Stimulated activated CD4-positive, alpha-beta T cell treated with anti-CD3 and anti-CD28 coated beads, Interleukin-4, amount 100 ng/mL, for 48 hours (primary cell): ENCODE measurements around the gene GGTA1.

Source experiments
- DNase-seq, 2 donors: peaks; one replicate each; pipeline ENCODE4 v3.0.0-alpha.2; 2020; ENCODE audit warnings: low read depth in 2 of 2

GGTA1 gene

DNA sequence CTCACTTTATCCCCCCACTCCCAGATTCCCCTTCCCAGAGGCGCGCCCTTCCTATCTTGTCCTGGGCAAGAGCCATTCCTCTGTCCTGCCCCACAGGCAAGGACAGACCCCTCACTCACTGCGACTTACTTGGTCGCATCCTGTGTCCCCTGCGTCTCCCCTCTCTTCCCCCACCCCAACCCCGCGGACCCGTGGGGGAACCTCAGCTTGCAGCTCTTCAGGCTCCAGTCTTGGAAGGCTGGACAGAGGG, 542 bp downstream of the GGTA1 start:
- DNase-seq = no peak

DNA sequence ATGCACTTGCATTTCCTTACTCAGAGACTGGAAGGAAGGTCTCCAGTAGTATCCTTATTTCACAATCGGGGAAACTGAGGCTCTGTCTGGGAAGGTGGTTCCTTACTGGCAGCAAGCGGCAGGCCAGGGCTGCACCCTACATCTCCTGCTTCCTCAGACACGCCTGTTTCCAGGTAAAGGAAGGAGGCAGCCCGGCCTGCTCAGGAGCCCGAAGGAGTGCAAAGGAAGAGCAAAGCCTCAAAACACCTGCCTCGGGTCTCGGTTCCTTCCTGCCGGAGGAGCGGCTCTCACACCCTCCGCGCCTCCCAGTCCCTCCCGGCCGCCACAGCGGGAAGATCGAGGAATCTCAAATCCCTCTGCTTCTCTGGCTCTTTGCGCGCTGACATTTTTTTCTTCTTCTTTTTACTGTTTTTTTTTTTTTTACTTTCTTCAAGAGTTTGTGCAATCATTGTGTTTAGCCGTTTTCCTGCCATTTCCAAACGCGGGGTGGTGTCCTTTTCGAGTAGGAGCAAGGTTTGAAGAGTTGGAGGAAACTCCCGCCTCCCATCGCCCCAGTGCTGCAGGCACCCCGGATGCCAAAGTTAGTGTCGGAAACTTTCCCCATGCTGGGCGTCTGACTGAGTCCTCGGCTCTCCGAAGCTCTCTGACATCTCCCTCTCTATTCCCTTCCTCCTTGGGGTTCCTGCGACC, 1.0 kb downstream of the GGTA1 start:
- no peak for DNase-seq

GRCh38 chr9:121498150-121498486, 1.5 kb downstream of the GGTA1 start:
- DNase-seq = peak; percentile 23 to 30

GRCh38 chr9:121495976-121496375, 3.7 kb downstream of the GGTA1 start:
- no peak for DNase-seq

GRCh38 chr9:121494192-121494591, 5.5 kb downstream of the GGTA1 start:
- DNase-seq = no peak

DNA sequence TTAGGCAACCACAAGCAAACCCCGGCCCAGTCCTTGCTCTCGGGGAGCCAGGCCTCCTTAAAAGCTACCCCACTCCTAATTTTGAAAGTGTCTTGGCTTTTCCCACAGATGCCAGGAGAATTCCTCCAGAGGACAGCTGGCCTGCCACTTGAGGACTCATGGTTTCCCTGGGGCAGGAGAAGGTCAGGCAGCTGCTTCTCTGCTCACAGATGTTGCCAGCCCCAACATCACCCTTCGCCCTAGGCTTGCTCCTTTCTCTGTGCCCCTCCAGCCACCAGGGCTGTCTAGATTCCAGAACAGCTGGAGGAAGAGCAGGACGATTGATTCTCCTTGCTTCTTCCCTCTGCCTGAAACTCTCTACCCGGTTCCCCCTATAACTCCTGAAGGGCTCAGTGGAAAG, 8.5 kb downstream of the GGTA1 start:
- DNase-seq = no peak

GRCh38 chr9:121489344-121489743, 10.3 kb downstream of the GGTA1 start:
- DNase-seq = no peak

DNA sequence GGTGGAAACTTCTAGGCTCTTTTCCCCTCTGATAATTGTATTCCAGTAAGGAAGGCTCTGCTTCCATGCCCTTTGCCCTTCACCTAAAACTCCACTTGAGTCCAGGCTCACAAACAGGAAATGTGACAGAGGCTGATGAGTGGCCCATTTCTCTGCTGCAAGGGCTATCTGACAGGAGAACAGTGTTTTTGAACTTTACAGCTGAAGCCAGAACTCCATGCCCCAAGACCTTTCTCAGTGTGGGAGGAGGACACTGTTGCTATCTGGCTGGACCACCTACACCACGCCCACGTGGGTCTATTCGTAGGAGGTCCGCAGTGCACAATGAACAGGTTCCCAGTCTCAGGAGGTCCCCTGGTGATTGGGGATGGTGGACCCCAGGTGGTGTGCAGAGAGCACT, 13.6 kb downstream of the GGTA1 start:
- DNase-seq = no peak

DNA sequence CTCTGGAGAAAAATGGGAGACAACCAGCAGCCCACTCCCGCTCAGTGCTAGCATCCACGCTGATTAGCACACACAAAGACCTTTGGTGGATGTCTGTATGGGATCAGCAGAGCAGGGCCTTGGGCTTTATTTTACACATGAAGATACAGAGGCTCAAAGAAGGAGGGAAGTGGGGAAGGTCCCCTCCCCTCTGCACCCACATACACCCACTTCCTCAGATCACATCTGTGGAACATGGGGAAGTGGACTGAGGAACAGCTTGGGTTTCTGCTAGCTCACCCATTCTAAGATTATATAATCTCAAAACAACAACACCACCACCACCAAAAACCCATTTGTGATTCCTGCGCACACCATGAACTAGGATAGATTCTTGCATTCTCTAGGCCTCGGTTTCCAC, 14.0 kb downstream of the GGTA1 start:
- no peak for DNase-seq

- no peak for DNase-seq
Measured at GRCh38 chr9:121484651-121485446, 14.8 kb downstream of the GGTA1 start.

DNA sequence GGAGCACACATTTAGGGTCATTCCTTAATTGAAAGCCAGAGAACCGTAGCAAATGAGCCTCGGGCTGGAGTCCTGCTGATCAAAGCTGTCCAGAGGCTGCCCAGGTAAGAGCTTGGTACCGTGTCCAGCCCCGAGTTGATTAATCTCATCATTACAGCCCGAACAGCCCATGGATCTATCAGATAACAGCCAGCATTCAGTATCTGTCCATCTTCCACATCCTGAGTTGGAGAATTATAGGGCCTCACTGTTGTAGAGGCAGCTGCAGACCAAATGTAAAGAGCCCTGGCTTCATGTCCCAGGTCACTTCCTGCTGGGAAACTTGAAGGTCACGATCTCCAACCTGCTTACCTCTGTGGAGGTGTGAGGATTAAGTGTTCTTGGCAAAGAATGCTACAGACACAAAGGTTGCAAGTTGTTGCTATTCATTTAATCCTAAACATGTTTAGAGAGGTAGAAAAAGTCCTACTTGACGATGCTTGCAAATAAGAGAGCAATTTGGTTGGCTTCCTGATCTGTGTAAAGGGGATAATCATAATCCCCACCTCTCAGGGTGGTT, 16.1 kb downstream of the GGTA1 start:
- no peak for DNase-seq

DNA sequence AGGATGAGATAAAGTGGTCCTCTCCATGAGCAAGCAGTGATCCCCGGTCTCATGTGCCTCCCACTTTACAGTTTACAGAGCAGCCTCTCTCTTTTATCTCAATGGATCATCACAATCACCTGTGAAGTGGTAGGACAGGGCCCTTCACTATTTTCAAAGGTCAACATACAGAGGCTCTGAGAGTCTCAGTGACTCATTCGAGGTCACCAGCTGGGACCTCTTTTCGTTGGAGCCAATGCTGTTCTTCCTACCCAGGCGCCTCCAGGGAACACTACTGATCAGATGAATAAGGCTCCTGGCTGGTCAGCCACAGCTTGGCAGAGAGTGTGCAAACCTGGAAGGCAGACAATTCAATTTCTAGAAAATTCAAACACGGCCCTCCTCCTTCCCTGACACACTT, 16.6 kb downstream of the GGTA1 start:
- DNase-seq = no peak

DNA sequence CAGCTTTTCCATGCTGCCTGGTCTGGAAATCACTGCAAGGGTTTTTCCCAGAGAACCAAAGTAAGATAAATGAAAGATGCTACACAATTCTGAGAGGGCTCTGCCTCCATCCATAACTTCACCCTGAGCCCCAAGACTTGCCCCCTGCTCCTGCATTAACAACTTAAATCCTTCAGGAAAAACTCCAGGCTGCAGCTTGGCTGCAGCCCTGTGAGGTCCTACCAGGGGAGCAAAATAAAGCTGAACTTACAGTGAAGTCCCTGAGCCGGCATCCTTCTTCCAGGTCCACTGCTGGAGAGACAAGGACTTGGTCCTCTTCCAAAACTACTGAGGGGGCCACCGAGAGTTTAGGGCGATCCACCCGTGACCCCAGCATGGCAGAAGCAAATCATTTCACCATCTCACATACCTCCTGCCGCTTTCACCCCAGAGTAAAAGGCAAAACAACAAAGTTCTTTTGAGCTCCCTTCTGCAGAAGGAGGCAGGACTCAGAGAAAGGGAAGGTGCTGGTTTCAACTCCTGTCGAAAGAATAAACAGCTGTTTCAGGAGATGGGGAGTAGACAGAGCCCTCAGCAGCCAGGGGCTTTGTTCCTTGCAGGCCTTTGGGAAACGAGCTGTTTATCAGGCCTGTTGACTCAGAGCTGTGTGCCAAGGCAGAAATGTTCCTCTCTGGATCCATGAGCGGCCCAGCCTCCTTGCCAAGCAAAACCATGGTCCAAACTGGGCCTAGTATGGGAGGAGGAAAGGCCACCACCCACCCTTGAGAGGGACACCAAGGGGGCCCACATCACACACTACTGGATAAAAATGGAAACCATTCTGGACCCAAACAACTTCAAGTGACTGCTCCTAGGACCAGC, 20.6 kb downstream of the GGTA1 start:
- no peak for DNase-seq

DNA sequence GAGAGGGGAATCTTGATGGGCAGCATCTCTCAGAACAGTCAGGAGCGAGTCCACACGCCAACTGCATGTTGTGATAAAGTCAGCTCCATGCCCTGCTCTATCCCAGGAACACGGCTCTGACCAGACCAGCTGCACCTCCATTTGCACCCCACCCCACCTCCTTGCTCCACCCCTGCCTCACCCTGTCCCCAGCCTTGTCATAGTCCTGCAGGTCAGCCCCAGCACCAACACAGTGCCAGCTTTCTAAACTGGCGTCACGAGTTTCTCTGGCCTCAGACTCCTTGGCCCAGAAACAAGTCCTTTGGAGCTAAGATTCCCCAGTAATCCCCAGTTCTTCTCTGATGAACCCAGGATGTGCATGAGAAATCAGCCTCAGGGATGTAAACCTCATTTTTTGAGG, 23.5 kb downstream of the GGTA1 start:
- DNase-seq = no peak

- no peak for DNase-seq
Measured at GRCh38 chr9:121474231-121474947, 25.3 kb downstream of the GGTA1 start.

DNA sequence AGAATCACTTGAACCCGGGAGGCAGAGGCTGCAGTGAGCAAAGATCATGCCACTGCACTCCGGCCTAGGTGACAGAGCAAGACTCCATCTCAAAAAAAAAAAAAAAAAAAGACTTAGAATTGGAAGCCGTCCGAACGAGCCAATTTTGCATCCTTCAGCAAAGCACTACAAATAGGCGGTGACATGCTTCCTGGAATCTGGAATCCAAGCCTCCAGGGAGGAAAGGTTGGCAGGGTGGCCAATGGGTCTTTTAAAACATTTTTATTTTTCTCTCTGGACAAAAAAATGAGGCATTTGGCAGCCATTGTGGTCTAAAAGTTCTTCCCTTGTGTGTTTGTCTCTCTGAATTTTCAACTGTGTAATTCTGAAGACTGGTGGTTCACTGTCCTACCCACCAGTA, 26.4 kb downstream of the GGTA1 start:
- no peak for DNase-seq

DNA sequence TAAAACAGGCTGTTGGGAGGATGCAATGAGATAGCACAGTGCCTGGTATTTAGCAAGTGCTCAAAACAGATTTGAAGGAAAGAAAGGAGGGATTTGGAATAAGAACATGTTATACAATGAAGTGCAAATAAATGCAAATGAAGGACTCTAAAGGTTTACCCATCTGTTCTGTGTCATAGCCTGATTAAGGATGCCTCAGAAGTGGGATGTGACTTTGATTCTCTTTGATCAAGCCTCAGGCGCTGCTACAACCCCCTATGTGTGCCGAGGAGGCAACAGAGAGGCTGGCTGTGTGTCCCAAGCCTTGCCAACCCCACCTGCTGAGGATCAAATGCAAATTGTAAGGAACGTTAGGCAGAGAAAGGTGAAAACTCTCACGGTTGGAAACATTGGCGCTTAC, 27.2 kb downstream of the GGTA1 start:
- DNase-seq = no peak

DNA sequence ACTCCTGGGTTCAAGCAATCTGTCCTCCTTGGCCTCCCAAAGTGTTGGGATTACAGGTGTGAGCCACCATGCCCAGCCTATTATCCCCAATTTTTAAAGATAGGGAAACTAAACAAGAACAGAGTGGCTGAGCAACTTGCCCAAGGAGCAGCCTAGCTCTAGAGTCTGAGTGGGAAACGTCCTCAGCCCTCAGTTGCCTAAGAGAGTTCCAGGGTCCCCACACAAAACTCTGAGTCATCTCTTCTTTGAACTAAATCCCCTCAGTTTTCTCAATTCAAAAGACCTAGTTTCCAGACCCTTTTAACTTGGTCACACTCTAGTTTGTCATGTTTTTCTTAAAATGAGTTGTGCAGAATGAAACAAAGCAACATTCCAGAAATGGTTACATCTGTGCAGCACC, 33.5 kb downstream of the GGTA1 start:
- no peak for DNase-seq

DNA sequence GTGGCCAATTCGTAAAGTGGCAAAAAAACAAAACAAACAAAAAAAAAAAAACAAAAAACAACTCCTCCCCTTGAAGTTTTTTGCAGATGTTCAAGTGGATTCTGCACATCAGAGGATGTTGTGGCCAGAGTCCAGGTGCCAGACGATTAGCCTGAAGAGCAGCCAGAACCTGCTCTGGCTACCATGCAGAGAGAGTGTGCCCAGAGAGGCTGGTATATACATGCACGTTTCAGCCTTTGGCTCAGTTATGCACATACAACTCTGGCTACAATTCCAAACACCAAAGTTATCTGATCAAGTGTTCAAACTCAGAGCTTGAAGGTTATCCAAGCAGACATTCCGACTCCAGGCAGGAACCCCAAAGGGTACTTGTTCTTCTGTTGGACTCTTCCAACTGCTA, 34.7 kb downstream of the GGTA1 start:
- no peak for DNase-seq

- peak; percentile 6 to 24 for DNase-seq
Measured at GRCh38 chr9:121463026-121463807, 36.4 kb downstream of the GGTA1 start.

DNA sequence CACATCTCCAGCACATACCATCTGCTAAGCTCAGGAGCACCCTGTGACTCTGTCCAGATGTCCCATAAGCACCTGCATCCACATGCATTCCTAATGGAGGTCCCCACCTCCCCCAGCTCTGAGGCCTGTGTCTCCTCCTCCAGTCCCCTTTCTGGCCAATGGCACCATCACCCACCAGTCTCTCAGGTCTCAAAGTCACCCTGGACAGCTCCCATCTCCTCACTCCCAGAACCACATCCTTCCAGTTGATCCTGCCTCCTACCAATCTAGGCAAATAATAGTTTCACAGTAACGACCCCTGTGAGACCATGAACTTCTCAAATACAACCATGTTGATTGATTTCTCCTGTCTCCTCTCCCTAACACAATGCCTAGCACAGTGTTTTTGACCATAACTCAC, 40.1 kb downstream of the GGTA1 start:
- DNase-seq = no peak
